Right lobe of liver (tissue), 4 donors: ENCODE data around the gene PCDHB4.

Experiments used
- POLR2A ChIP-seq: fragments of 450-650 bp; IDR thresholded peaks from one replicate; pipeline ENCODE4 v1.6.1; 2017; ENCODE audit warnings: antibody characterized with exemption, mild to moderate bottlenecking
- TF ChIP-seq, protein P1 (sequence below), 4 donors: fragments of 200-600 bp in 3 of 4; fragments of 450-650 bp in 1 of 4; IDR thresholded peaks; one replicate each; pipeline versions ENCODE4 v1.5.1 to v1.8.0; 2016 to 2022; ENCODE audit warnings: antibody characterized with exemption in 4 of 4, mild to moderate bottlenecking in 2 of 4
- donor health status: DM: no; HTN: no; CAD: no.
- donor health status: DM: no; HTN: no; CAD: no.
- donor health status: DM: no; HTN: yes; CAD: no.

DNA sequence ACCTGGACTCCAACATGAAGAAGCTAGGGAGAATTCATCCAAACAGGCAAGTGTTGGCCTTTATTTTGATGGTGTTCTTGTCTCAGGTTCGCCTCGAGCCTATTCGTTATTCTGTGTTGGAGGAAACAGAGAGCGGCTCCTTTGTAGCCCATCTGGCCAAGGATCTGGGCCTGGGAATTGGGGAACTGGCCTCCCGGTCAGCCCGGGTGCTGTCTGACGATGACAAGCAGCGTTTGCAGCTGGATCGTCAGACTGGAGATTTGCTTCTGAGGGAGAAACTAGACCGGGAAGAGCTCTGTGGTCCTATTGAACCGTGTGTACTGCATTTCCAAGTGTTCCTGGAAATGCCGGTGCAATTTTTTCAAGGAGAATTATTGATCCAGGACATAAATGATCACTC is 367 bp downstream of the PCDHB4 start:
- TF ChIP-seq POLR2A: no peak
- TF ChIP-seq, protein P1, sequence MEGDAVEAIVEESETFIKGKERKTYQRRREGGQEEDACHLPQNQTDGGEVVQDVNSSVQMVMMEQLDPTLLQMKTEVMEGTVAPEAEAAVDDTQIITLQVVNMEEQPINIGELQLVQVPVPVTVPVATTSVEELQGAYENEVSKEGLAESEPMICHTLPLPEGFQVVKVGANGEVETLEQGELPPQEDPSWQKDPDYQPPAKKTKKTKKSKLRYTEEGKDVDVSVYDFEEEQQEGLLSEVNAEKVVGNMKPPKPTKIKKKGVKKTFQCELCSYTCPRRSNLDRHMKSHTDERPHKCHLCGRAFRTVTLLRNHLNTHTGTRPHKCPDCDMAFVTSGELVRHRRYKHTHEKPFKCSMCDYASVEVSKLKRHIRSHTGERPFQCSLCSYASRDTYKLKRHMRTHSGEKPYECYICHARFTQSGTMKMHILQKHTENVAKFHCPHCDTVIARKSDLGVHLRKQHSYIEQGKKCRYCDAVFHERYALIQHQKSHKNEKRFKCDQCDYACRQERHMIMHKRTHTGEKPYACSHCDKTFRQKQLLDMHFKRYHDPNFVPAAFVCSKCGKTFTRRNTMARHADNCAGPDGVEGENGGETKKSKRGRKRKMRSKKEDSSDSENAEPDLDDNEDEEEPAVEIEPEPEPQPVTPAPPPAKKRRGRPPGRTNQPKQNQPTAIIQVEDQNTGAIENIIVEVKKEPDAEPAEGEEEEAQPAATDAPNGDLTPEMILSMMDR (IDR thresholded peaks at IDR 0.05): no peak
